Non-pigmented ciliary epithelial cell (primary cell): Measurements from ENCODE around the gene FMO3.

Source experiments
- DNase-seq: peaks from one replicate; pipeline ENCODE4 v3.0.0-alpha.2; 2010; ENCODE audit warnings: low read depth

The FMO3 gene

GRCh38 chr1:171159148-171159547 lies 68.4 kb downstream of the FMO3 start:
- DNase-seq, result no peak

- no peak for DNase-seq
Observed at GRCh38 chr1:171160211-171160610, 69.5 kb downstream of the FMO3 start.

- no peak for DNase-seq
Observed at GRCh38 chr1:171160639-171161354, 70.1 kb downstream of the FMO3 start.

GRCh38 chr1:171161431-171161830 lies 70.7 kb downstream of the FMO3 start:
- DNase-seq, result no peak

- no peak for DNase-seq
Observed at GRCh38 chr1:171166361-171166760, 75.7 kb downstream of the FMO3 start.
